ENCODE data around the gene WASF2.

The WASF2 gene

GRCh38 chr1:27356619-27357280, 133.2 kb downstream of the WASF2 start:
- intact Hi-C loops (cut with DNase I): loop anchor here (5.0 kb wide), 1 partner anchor 36 kb away; the partner anchor contains the start of gene GPR3
- no peak for DNase-seq

DNA sequence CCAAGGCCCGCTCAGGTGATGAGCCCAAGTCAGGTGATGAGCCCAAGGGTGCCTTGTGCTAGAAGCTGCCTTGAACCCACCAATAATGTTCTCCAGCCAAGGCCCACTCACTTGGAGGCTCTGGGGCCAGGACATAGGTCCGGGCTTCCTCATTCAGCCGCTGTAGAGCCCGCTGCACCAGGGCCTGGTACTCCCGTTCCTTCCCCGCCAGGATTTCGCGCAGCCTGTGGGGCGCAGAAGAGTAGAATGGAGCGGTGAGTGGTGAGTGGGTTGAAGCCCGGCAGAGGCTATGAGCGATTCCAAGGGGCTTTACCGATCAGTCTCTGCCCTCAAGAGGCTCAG, 133.7 kb downstream of the WASF2 start:
- intact Hi-C loops (cut with DNase I): loop anchor here (5.0 kb wide), 1 partner anchor 36 kb away; the partner anchor contains the start of gene GPR3
- no peak for DNase-seq

GRCh38 chr1:27355683-27356082, 134.3 kb downstream of the WASF2 start:
- intact Hi-C loops (cut with DNase I): loop anchor here (5.0 kb wide), 1 partner anchor 37 kb away; the partner anchor contains the start of gene GPR3

More at GRCh38 chr1:27355683-27356082, 134.3 kb downstream of the WASF2 start:
- DNase-seq: no peak
